Stomach (tissue), 9 donors: ENCODE measurements around the gene AHCYL2. TPM values are rescaled to one million over a fixed set of nuclear protein-coding genes. Genes with fewer than 3 reads are reported as not detected.
"Not testable (repeated sequence)": the region's sequence is repeated elsewhere in the genome, so short reads cannot be mapped to it uniquely, and the experiment has no call there.

Source experiments
- DNase-seq, 2 donors: peaks; one replicate each; pipeline versions ENCODE4 v3.0.0 to v3.0.0-alpha.2; 2013 to 2019
- H3K27ac ChIP-seq, 5 donors: fragments of 200-600 bp in 4 of 5; sonication (generic) in 4 of 5; one replicate each; pipeline ENCODE4 v1.5.1; 2013 to 2019; ENCODE audit warnings: mild to moderate bottlenecking in 1 of 5, moderate library complexity in 1 of 5
- H3K27me3 ChIP-seq, 3 donors: fragments of 200-600 bp; sonication (generic); one replicate each; pipeline ENCODE4 v1.5.1; 2017 to 2019; ENCODE audit warnings: mixed run types in 1 of 3
- H3K36me3 ChIP-seq, 4 donors: fragments of 200-600 bp; sonication (generic); 1 replicate in 3 of 4; 2 replicates in 1 of 4; pipeline ENCODE4 v1.5.1; 2016 to 2019
- H3K4me1 ChIP-seq, 4 donors: fragments of 200-600 bp; sonication (generic); one replicate each; pipeline ENCODE4 v1.5.1; 2016 to 2019
- H3K4me3 ChIP-seq, 4 donors: fragments of 200-600 bp; sonication (generic) in 3 of 4; one replicate each; pipeline ENCODE4 v1.5.1; 2016 to 2019; ENCODE audit warnings: mild to moderate bottlenecking in 1 of 4
- H3K9me3 ChIP-seq, 4 donors: fragments of 200-600 bp; sonication (generic); one replicate each; pipeline ENCODE4 v1.5.1; 2016 to 2019
- EP300 ChIP-seq: sonication (generic); formaldehyde crosslinking; IDR thresholded peaks from one replicate; pipeline ENCODE4 v1.6.1; 2017; ENCODE audit warnings: antibody characterized with exemption
- POLR2A ChIP-seq, 4 donors: fragments of 450-650 bp; IDR thresholded peaks; one replicate each; pipeline ENCODE4 v1.6.1; 2016; ENCODE audit warnings: antibody characterized with exemption in 4 of 4, control low read depth in 2 of 4, mild to moderate bottlenecking in 1 of 4, moderate library complexity in 1 of 4
- POLR2AphosphoS5 ChIP-seq, 3 donors: sonication (generic); formaldehyde crosslinking; IDR thresholded peaks; one replicate each; pipeline ENCODE4 v1.6.1; 2016; ENCODE audit warnings: antibody characterized with exemption in 3 of 3
- WGBS, 5 donors: extraction: QIAGEN DNeasy Blood & Tissue Kit in 3 of 5; methylation state at CpG; one replicate each; pipeline versions ENCODE4 v1.1.5 to v1.1.7; 2013 to 2018; 5-methylcytosine and 5-hydroxymethylcytosine counted together
- intact Hi-C: fragments of 100-400 bp; cut with DNase I; formaldehyde crosslinking; loops from one replicate; pipeline ENCODE4 v1.15.1; 2023; ENCODE audit warnings: low total_unique reads
- polyA plus RNA-seq, 3 donors: library from polyadenylated mRNA; stranded (reverse); fragments of 200-250 nt; gene quantifications; one replicate each; pipeline ENCODE4 v1.2.3, GENCODE V29; 2013
- small RNA-seq, 4 donors: library from RNA; depleted of rRNA; stranded (forward); fragments of <200 nt; gene quantifications; one replicate each; pipeline ENCODE3, GENCODE V24; 2016
- total RNA-seq, 5 donors: library from RNA; depleted of rRNA; stranded (reverse); fragments of >200 nt; gene quantifications; one replicate each; pipeline versions ENCODE4 v1.1.0 to v1.2.3, GENCODE V29; 2014 to 2016
- TF ChIP-seq, protein P1 (sequence below), 7 experiments: fragments of 450-650 bp in 4 of 7; fragments of 200-600 bp in 3 of 7; sonication (generic) in 3 of 7; IDR thresholded peaks; one replicate each; pipeline ENCODE4 v1.5.1; 2016 to 2019; ENCODE audit warnings: antibody characterized with exemption in 7 of 7, control low read depth in 2 of 7, mild to moderate bottlenecking in 1 of 7
- donor health status: healthy with polysubstance abuse.
- donor health status: Bipolar disorder and iron deficiency.
- donor health status: healthy.

Gene AHCYL2
- total and polyA plus RNA-seq, 8 donors = 4.6 to 87.0 (median 61.6) TPM

DNA sequence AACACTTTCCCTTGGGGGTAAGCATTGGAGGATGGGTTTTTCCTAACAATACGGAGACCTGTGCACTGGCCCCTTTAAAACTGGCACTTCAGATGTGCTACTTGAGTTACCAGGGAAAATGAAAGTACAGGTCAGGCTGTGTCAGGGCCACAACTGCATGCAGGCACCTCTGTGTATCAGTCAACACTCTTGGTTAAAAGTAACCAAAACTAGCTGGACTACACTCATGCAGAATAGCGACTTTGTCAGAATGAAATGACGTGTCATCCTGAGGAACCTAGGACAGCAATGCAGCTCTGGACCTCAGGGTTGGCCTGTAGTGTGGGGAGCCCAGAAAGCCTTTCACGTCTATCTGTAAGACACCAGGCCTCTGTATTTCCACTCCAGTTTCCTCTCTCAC lies 243.7 kb downstream of the AHCYL2 start:
- no peak overlapping the region for H3K4me3 ChIP-seq
- peaks cover 0 to 11% (median 9%) of the 10 kb centered on the region in 4 donors for H3K4me1 ChIP-seq
- H3K27ac ChIP-seq = no peak overlapping the region
- no peak for DNase-seq
- no peaks in the 10 kb centered on the region for H3K36me3 ChIP-seq
- 30 to 75% (median 38%) methylated on average over 4 of the region's 4 CpGs for WGBS, 5 donors
- intact Hi-C loops = loop anchor here (5.0 to 10.0 kb wide), 2 partner anchors 111 to 254 kb away; no protein-coding TSS in a partner anchor
- no peak for TF ChIP-seq POLR2AphosphoS5 (IDR thresholded peaks at IDR 0.05)
- no peak for TF ChIP-seq POLR2A (IDR thresholded peaks at IDR 0.05)
- TF ChIP-seq, protein P1, sequence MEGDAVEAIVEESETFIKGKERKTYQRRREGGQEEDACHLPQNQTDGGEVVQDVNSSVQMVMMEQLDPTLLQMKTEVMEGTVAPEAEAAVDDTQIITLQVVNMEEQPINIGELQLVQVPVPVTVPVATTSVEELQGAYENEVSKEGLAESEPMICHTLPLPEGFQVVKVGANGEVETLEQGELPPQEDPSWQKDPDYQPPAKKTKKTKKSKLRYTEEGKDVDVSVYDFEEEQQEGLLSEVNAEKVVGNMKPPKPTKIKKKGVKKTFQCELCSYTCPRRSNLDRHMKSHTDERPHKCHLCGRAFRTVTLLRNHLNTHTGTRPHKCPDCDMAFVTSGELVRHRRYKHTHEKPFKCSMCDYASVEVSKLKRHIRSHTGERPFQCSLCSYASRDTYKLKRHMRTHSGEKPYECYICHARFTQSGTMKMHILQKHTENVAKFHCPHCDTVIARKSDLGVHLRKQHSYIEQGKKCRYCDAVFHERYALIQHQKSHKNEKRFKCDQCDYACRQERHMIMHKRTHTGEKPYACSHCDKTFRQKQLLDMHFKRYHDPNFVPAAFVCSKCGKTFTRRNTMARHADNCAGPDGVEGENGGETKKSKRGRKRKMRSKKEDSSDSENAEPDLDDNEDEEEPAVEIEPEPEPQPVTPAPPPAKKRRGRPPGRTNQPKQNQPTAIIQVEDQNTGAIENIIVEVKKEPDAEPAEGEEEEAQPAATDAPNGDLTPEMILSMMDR (IDR thresholded peaks at IDR 0.05) = no peak
- TF ChIP-seq EP300 = no peak
- H3K27me3 ChIP-seq = no peaks in the 10 kb centered on the region
- no peaks in the 10 kb centered on the region for H3K9me3 ChIP-seq

DNA sequence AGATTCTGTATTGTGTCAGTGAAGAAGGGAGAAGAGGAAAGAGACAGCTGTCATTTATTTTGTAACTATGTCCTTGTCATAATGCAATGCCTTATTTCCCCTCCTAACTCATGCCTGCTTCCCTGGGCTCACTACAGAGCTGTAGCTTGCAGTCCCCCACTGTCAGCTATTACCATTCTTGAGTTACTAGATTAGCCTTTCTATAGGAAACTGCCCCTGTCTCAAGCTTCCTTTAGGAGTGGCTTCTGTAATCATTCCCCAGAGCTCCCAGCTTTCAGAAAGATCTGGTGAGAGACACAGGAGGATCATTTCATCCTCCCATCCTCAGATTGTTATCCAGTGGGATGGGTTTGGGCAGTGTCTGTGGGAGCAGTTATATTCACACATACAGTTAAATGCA lies 245.1 kb downstream of the AHCYL2 start:
- intact Hi-C loops = loop anchor here (5.0 to 10.0 kb wide), 2 partner anchors 113 to 255 kb away; no protein-coding TSS in a partner anchor
- Histone ChIP-seq H3K27me3 (no peaks in the 10 kb centered on the region), H3K9me3 (no peaks in the 10 kb centered on the region), H3K4me3 (no peak overlapping the region), H3K4me1 (peaks cover 0 to 11% (median 9%) of the 10 kb centered on the region in 4 donors), H3K27ac (no peak overlapping the region), H3K36me3 (no peaks in the 10 kb centered on the region)
- DNase-seq = no peak
- TF ChIP-seq EP300 (no peak), POLR2A (IDR thresholded peaks at IDR 0.05) (no peak), POLR2AphosphoS5 (IDR thresholded peaks at IDR 0.05) (no peak)
- TF ChIP-seq, protein P1 (IDR thresholded peaks at IDR 0.05) = no peak

DNA sequence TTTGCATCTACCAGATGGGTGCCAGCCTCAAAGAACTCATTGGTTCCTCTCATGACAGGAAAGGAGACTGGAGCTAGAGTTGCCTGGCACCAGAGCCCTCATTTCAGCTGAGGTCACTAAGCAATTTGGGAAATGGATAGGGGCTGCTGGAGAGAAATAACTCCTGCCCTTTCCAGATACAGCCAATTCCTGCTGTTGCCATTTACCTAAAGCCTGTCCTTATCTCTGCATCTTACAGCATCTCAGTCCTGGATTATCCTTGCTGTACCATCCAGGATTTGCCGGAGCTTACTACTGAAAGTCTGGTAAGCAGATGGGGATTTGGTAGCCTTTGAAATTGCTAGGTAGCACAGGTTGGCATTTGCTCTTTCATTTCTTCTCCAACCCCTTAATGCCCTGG lies 245.6 kb downstream of the AHCYL2 start:
- WGBS, 5 donors = 90 to 96% (median 92%) methylated on average over 1 of the region's 1 CpG
- intact Hi-C loops = no loop called here
- no peak overlapping the region for H3K27ac ChIP-seq
- H3K36me3 ChIP-seq = no peaks in the 10 kb centered on the region
- no peak for DNase-seq
- H3K4me3 ChIP-seq = no peak overlapping the region
- H3K4me1 ChIP-seq = peaks cover 0 to 11% (median 9%) of the 10 kb centered on the region in 4 donors
- TF ChIP-seq EP300 = no peak
- TF ChIP-seq POLR2AphosphoS5 (IDR thresholded peaks at IDR 0.05) = no peak
- TF ChIP-seq POLR2A (IDR thresholded peaks at IDR 0.05) = no peak
- TF ChIP-seq, protein P1 (IDR thresholded peaks at IDR 0.05) = no peak
- H3K9me3 ChIP-seq = no peaks in the 10 kb centered on the region
- no peaks in the 10 kb centered on the region for H3K27me3 ChIP-seq

DNA sequence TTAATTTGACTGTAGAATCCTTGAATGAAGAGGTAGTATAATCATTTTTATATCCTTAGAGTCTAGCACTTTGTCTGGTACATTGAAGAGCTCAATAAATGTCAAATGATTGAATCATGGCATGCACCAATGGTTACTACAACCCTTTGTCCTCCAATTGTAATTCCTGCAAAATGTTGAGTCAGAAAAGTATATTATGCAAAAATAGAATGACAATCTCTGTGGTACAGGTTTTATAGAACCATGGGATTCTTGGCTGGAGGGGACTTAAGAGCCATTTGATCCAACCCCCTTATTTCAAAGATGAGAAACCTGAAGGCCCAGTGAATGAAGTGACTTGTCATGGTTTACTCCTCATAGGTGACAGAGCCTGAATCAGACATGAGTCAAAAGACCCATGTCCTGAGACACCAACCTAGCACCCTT lies 246.6 kb downstream of the AHCYL2 start:
- TF ChIP-seq POLR2AphosphoS5 (IDR thresholded peaks at IDR 0.05) = no peak
- TF ChIP-seq EP300 = no peak
- no peak for DNase-seq
- H3K4me1 ChIP-seq = peaks cover 0 to 11% (median 9%) of the 10 kb centered on the region in 4 donors
- no peak overlapping the region for H3K27ac ChIP-seq
- no peaks in the 10 kb centered on the region for H3K36me3 ChIP-seq
- no peaks in the 10 kb centered on the region for H3K9me3 ChIP-seq
- no peak overlapping the region for H3K4me3 ChIP-seq
- intact Hi-C loops = no loop called here
- H3K27me3 ChIP-seq = no peaks in the 10 kb centered on the region

DNA sequence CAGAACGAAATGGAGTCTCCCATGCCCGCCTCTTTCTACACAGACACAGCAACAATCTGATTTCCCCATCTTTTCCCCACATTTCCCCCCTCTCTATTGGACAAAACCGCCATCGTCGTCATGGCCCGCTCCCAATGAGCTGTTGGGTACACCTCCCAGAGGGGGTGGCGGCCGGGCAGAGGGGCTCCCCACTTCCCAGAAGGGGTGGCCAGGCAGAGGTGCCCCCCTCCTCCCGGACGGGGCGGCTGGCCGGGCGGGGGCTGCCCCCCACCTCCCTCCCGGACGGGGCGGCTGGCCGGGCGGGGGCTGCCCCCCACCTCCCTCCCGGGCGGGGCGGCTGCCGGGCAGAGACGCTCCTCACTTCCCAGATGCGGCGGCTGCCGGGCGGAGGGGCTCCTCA lies 251.1 kb downstream of the AHCYL2 start:
- H3K4me3 ChIP-seq, H3K27me3 ChIP-seq, H3K36me3 ChIP-seq, H3K27ac ChIP-seq, intact Hi-C loops, H3K4me1 ChIP-seq, H3K9me3 ChIP-seq, DNase-seq: not testable (repeated sequence)
- WGBS, 5 donors = 94 to 99% (median 97%) methylated on average over 6 to 27 of the region's 27 CpGs

DNA sequence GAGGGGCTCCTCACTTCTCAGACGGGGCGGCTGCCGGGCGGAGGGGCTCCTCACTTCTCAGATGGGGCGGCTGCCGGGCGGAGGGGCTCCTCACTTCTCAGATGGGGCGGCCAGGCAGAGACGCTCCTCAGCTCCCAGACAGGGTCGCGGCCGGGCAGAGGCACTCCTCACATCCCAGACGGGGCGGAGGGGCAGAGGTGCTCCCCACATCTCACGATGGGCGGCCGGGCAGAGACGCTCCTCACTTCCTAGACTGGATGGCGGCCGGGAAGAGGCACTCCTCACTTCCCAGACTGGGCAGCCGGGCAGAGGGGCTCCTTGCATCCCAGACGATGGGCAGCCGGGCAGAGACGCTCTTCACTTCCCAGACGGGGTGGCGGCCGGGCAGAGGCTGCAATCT lies 251.6 kb downstream of the AHCYL2 start:
- WGBS, 5 donors = 98 to 99% (median 98%) methylated on average over 15 to 23 of the region's 27 CpGs; no CpG with 5 or more reads in 1 of the 5 donors
- H3K27me3 ChIP-seq, H3K4me1 ChIP-seq, H3K4me3 ChIP-seq, H3K36me3 ChIP-seq, intact Hi-C loops, H3K9me3 ChIP-seq, H3K27ac ChIP-seq, DNase-seq: not testable (repeated sequence)

Small RNA genes within 50 kb of the gene (small RNA-seq; reads per million reads assigned to genes)
- gene AC009244.1 = 0 reads per million in 4 donors
- gene SNRPGP3 = 0 reads per million in 4 donors

Other genes starting within 250 kb of the AHCYL2 start
- 10 to 100 TPM; 10.7 to 63.8 (median 25.2) TPM for gene TNPO3, start 169.9 kb upstream of the AHCYL2 start, total RNA-seq
- gene TNPO3, start 169.9 kb upstream of the AHCYL2 start, polyA plus RNA-seq = 10 to 100 TPM; 11.7 to 18.8 (median 13.3) TPM
- 10 to 100 TPM in 1 of 5 donors, 1 to 10 TPM in 4; 1.8 to 20.9 (median 8.4) TPM for gene TSPAN33, start 80.3 kb upstream of the AHCYL2 start, total RNA-seq
- gene TSPAN33, start 80.3 kb upstream of the AHCYL2 start, polyA plus RNA-seq = 10 to 100 TPM in 1 of 3 donors, 1 to 10 TPM in 2; 5.4 to 17.4 (median 9.5) TPM
- 10 to 100 TPM in 2 of 5 donors, 1 to 10 TPM in 3; 1.2 to 18.5 (median 5.7) TPM for gene SMO, start 36.4 kb upstream of the AHCYL2 start, total RNA-seq
- 1 to 10 TPM; 1.1 to 8.2 (median 3.2) TPM for gene SMO, start 36.4 kb upstream of the AHCYL2 start, polyA plus RNA-seq
- gene STRIP2, start 209.4 kb downstream of the AHCYL2 start, total RNA-seq = 1 to 10 TPM in 2 of 5 donors, not detected in 3; 2.0 TPM
- gene STRIP2, start 209.4 kb downstream of the AHCYL2 start, polyA plus RNA-seq = under 1 TPM; 0.56 to 0.98 (median 0.76) TPM